Measurements from ENCODE around the gene FLT4.

The FLT4 gene

GRCh38 chr5:180640861-180641565 is 8.4 kb downstream of the FLT4 start:
- DNase-seq, result no peak

GRCh38 chr5:180640611-180640860 is 8.9 kb downstream of the FLT4 start:
- DNase-seq, result no peak

- DNase-seq, result no peak
These were observed 9.4 kb downstream of the FLT4 start for GRCh38 chr5:180639741-180640610.

- DNase-seq, result no peak
These were observed 10.1 kb downstream of the FLT4 start for GRCh38 chr5:180639287-180639686.

GRCh38 chr5:180637962-180638680 is 11.3 kb downstream of the FLT4 start:
- no peak for DNase-seq

GRCh38 chr5:180636403-180637075 is 12.9 kb downstream of the FLT4 start:
- no peak for DNase-seq

- DNase-seq, result no peak
These were observed 13.4 kb downstream of the FLT4 start for GRCh38 chr5:180636016-180636402.

- DNase-seq, result no peak
These were observed 15.9 kb downstream of the FLT4 start for GRCh38 chr5:180633283-180634177.

- DNase-seq, result no peak
These were observed 16.6 kb downstream of the FLT4 start for GRCh38 chr5:180632768-180633167.

- DNase-seq, result no peak
These were observed 17.6 kb downstream of the FLT4 start for GRCh38 chr5:180631549-180632383.

GRCh38 chr5:180630426-180630825 is 19.0 kb downstream of the FLT4 start:
- no peak for DNase-seq

GRCh38 chr5:180629831-180630382 is 19.5 kb downstream of the FLT4 start:
- DNase-seq, result no peak

- DNase-seq, result no peak
These were observed 20.3 kb downstream of the FLT4 start for GRCh38 chr5:180628827-180629750.

- DNase-seq, result no peak
These were observed 21.2 kb downstream of the FLT4 start for GRCh38 chr5:180628211-180628610.

- DNase-seq, result no peak
These were observed 21.8 kb downstream of the FLT4 start for GRCh38 chr5:180627386-180628120.

GRCh38 chr5:180626661-180627385 is 22.6 kb downstream of the FLT4 start:
- no peak for DNase-seq

- no peak for DNase-seq
These were observed 23.4 kb downstream of the FLT4 start for GRCh38 chr5:180625791-180626660.
